GM12874 (cell line): ENCODE results near the gene ATG7.

Experiments
- TF ChIP-seq, protein P1 (sequence below): IDR thresholded peaks from 2 replicates; pipeline ENCODE4 v1.5.1; 2011; ENCODE audit warnings: low read depth, mild to moderate bottlenecking, control low read depth, low read length, moderate library complexity; ENCODE audit not compliant: insufficient read depth

The ATG7 gene

GRCh38 chr3:11276901-11277300 is 4.7 kb downstream of the ATG7 start:
- TF ChIP-seq, protein P1, sequence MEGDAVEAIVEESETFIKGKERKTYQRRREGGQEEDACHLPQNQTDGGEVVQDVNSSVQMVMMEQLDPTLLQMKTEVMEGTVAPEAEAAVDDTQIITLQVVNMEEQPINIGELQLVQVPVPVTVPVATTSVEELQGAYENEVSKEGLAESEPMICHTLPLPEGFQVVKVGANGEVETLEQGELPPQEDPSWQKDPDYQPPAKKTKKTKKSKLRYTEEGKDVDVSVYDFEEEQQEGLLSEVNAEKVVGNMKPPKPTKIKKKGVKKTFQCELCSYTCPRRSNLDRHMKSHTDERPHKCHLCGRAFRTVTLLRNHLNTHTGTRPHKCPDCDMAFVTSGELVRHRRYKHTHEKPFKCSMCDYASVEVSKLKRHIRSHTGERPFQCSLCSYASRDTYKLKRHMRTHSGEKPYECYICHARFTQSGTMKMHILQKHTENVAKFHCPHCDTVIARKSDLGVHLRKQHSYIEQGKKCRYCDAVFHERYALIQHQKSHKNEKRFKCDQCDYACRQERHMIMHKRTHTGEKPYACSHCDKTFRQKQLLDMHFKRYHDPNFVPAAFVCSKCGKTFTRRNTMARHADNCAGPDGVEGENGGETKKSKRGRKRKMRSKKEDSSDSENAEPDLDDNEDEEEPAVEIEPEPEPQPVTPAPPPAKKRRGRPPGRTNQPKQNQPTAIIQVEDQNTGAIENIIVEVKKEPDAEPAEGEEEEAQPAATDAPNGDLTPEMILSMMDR = no peak

- TF ChIP-seq, protein P1 = no peak
These were observed 10.3 kb downstream of the ATG7 start for GRCh38 chr3:11282250-11283138.

DNA sequence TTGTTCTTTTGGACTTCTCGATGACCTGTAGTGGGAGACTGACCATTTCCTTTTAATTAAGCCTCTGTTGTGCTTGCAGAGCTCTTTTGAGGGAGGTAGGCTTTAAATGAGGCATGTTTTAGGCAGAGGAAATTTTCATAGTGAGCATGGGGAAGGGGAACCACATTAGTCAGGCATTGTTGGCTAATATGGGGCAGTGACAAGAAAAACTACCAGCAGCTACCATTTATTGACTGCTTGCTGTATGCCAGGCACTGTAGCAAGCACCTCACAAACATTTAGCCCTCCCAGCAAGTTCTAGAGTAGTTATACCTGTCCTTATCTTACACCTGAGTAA is 10.9 kb downstream of the ATG7 start:
- TF ChIP-seq, protein P1 = no peak

DNA sequence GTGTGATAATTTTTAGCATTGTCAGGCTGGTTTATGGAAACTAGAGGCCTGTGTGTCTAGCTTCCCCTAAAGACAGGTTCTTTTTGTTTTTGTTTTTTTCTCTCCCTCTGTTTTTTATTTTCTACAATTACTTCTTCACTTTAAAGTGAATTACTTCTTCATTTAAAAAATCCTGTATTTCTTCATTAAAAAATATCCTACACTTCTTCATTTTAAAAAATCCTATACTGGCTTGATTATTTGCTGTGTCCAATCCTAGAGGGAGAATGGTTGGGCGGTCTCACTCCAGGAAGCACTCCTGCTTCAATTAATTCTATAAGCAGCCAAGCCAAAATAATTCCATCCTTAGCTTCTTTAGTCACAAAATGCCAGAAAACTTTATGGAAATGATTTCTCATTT is 11.8 kb downstream of the ATG7 start:
- TF ChIP-seq, protein P1 = no peak

DNA sequence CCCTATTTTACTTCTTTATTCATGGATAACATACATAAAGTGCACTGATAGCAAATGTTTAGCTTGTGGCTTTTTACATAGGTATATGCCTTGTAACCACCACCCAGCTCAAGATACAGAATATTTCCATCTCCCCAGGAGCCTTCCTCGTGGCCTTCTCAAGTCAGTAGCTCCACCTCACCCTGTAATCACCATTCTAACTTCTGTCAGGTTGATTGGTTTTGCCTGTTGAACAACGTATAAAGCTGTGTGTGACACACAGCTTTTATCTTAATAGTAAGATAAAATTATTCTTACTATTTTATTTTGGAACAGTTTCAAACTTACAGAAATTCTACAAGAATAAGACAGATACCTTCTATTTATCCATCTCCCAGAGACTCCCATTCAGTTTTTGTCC is 13.3 kb downstream of the ATG7 start:
- TF ChIP-seq, protein P1 = no peak

DNA sequence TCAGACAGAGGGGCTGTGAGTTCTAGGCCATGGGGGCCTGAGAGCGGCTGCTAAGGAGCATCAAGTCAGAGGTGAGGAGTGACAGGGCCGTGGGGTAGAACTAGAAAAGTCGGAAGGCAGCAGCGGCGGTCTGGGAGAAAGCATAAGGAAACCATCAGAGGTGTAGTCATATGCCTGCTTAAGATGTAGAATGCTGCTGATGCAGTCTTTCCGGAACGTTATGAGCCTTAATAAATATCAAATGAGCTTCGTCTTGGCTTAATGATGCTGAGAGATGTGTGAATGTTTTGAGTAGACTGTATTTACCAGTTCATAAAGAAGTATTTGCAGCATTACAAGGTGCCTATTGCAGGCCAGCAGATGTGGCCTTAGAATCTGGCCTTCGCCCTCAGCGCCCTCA is 15.2 kb downstream of the ATG7 start:
- TF ChIP-seq, protein P1 = no peak

DNA sequence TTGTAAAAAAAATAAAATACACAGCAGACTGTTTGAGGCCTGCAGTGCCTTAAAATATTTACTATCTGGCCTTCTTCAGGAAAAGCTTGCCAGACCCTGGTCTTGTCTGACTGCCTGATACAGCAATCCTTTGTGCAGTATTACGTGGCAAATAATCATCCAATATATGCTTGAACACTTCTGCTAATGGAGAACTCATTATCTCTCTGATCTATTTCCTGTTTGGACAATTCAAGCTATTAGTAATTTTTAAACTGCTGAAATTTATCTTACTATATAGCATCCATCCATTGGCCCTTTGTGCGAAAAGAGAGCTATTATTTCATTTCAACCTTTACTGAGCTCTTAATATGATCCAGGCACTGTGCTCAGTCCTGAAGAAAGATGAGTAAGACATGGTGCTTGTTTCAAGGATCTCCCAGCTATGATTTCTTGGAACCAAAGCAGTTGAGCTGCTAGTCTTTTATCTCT is 15.9 kb downstream of the ATG7 start:
- TF ChIP-seq, protein P1 = no peak
